NB4 (cell line): ENCODE data around the gene STARD10.

Source experiments
- MYC ChIP-seq: IDR thresholded peaks from 2 replicates; pipeline ENCODE4 v1.6.1; 2011; ENCODE audit warnings: low read depth, low read length
- POLR2A ChIP-seq: IDR thresholded peaks from 2 replicates; pipeline ENCODE4 v1.6.1; 2011; ENCODE audit warnings: mild to moderate bottlenecking; ENCODE audit not compliant: insufficient read length; ENCODE audit errors: extremely low read depth
- TF ChIP-seq, protein P1 (sequence below): IDR thresholded peaks from one replicate; pipeline ENCODE4 v1.5.1; 2012; ENCODE audit warnings: low read depth, low read length
- TF ChIP-seq, protein P2 (sequence below): IDR thresholded peaks from 2 replicates; pipeline ENCODE4 v1.6.1; 2011; ENCODE audit warnings: low read depth, low read length

DNA sequence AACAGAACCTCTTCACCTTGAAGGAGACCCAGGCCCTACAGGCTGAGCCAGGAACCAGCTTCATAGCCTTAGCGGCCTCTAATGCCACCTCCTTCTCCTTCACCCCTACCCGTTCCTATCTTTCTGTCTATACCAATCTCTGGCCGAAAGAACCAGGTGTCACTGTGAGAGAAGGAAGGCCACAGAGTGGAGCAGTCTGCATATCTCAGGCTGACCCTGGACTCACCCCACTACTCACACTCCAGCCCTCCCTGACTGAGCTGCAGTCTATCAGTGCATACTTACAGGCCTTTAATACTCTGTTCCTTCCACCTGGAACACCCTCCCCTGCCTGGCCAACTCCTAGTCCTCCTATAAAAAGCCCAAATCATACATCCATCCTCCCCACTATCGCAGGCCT is 74.3 kb downstream of the STARD10 start:
- TF ChIP-seq, protein P1, sequence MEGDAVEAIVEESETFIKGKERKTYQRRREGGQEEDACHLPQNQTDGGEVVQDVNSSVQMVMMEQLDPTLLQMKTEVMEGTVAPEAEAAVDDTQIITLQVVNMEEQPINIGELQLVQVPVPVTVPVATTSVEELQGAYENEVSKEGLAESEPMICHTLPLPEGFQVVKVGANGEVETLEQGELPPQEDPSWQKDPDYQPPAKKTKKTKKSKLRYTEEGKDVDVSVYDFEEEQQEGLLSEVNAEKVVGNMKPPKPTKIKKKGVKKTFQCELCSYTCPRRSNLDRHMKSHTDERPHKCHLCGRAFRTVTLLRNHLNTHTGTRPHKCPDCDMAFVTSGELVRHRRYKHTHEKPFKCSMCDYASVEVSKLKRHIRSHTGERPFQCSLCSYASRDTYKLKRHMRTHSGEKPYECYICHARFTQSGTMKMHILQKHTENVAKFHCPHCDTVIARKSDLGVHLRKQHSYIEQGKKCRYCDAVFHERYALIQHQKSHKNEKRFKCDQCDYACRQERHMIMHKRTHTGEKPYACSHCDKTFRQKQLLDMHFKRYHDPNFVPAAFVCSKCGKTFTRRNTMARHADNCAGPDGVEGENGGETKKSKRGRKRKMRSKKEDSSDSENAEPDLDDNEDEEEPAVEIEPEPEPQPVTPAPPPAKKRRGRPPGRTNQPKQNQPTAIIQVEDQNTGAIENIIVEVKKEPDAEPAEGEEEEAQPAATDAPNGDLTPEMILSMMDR = no peak
- TF ChIP-seq, protein P2, sequence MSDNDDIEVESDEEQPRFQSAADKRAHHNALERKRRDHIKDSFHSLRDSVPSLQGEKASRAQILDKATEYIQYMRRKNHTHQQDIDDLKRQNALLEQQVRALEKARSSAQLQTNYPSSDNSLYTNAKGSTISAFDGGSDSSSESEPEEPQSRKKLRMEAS = no peak
- TF ChIP-seq POLR2A = no peak
- TF ChIP-seq MYC = no peak
